HepG2 (cell line): ENCODE measurements around the gene PNMA8C. TPM values are rescaled to one million over a fixed set of nuclear protein-coding genes. Genes with fewer than 3 reads are reported as not detected.

Experiments
- ATAC-seq: fragments of 200-7000 bp; cut with Tn5 transposase; 3 replicates; pipeline ENCODE4 v1.9.1; 2020; ENCODE audit warnings: mild to moderate bottlenecking, moderate library complexity
- BruUV-seq: library from RNA; stranded (reverse); fragments of 400-500 nt; replicated peaks from 2 replicates; lab custom pipeline; 2021; lab: Mats Ljungman, UMichigan
- CTCF ChIA-PET: fragments of 300-600 bp; formaldehyde crosslinking; extraction: SDS; loops from one replicate; lab custom pipeline; 2021; ENCODE audit warnings: low total read pairs, inconsistent platforms, low intra/inter-chr PET ratio; lab: Yijun Ruan, JAX
- POLR2A ChIA-PET: fragments of 350-600 bp; sonication (Branson Sonifier 250); formaldehyde crosslinking; loops from one replicate; lab custom pipeline; 2020; ENCODE audit warnings: antibody characterized with exemption, inconsistent platforms; lab: Yijun Ruan, JAX
- DNase-seq: peaks from one replicate; pipeline ENCODE4 v3.0.0-alpha.2; 2015; ENCODE audit warnings: low spot score
- FAIRE-seq: peaks from 3 replicates; lab custom pipeline; 2011; peaks lifted over from hg19 to GRCh38; lab: Jason Lieb, UNC
- H2AFZ ChIP-seq: one replicate; pipeline ENCODE4 v1.6.1; 2011; ENCODE audit warnings: low read length, inconsistent platforms
- H3K27ac ChIP-seq: fragments of 300-600 bp; 3 replicates; pipeline ENCODE4 v1.8.0; 2011; ENCODE audit warnings: mixed run types, mild to moderate bottlenecking, mixed read lengths, low read length, inconsistent platforms; ENCODE audit not compliant: insufficient read depth; ENCODE audit errors: extremely low read length
- H3K27me3 ChIP-seq, 2 experiments: fragments of 200-600 bp in 1 of 2; 2 replicates in 1 of 2; 3 replicates in 1 of 2; pipeline versions ENCODE4 v1.6.0 to v1.8.0; 2011; ENCODE audit warnings: low read length in 2 of 2, mild to moderate bottlenecking in 2 of 2, moderate library complexity in 2 of 2, inconsistent platforms in 1 of 2; ENCODE audit not compliant: insufficient read depth in 2 of 2, control insufficient read depth in 1 of 2
- H3K36me3 ChIP-seq, 2 experiments: fragments of 200-600 bp in 1 of 2; replicated peaks in 1 of 2; 2 replicates in 1 of 2; 3 replicates in 1 of 2; pipeline versions ENCODE4 v1.5.1 to v1.8.0; 2011; ENCODE audit warnings: low read length in 2 of 2, inconsistent platforms in 1 of 2; ENCODE audit not compliant: insufficient read depth in 2 of 2, control insufficient read depth in 1 of 2
- H3K4me1 ChIP-seq: 2 replicates; pipeline ENCODE4 v1.5.1; 2012; ENCODE audit warnings: low read length, inconsistent platforms; ENCODE audit not compliant: insufficient read depth
- H3K4me2 ChIP-seq: 2 replicates; pipeline ENCODE4 v1.6.0; 2011; ENCODE audit warnings: low read depth, low read length, inconsistent platforms
- H3K4me3 ChIP-seq, 3 experiments: fragments of 200-600 bp in 1 of 3; sonication (generic), shearing (Covaris generic) in 1 of 3; replicated peaks in 1 of 3; 2 replicates each; pipeline ENCODE4 v1.5.1; 2011 to 2016; ENCODE audit warnings: low read length in 3 of 3, inconsistent platforms in 2 of 3, low read depth in 2 of 3, mild to moderate bottlenecking in 2 of 3, control low read depth in 1 of 3, mixed read lengths in 1 of 3; ENCODE audit not compliant: insufficient read depth in 1 of 3
- H3K79me2 ChIP-seq: one replicate; pipeline ENCODE4 v1.6.1; 2011; ENCODE audit warnings: low read length, inconsistent platforms; ENCODE audit not compliant: insufficient read depth
- H3K9ac ChIP-seq: 2 replicates; pipeline ENCODE4 v1.6.0; 2011; ENCODE audit warnings: mild to moderate bottlenecking, low read depth, low read length, inconsistent platforms; ENCODE audit not compliant: insufficient read depth
- H3K9me3 ChIP-seq: 2 replicates; pipeline ENCODE4 v1.5.1; 2012; ENCODE audit warnings: mild to moderate bottlenecking, low read length
- H4K20me1 ChIP-seq: 2 replicates; pipeline ENCODE4 v1.6.0; 2011; ENCODE audit warnings: inconsistent platforms, mild to moderate bottlenecking, low read length, moderate library complexity; ENCODE audit not compliant: insufficient read depth
- HIVEP1 ChIP-seq: sonication (generic); formaldehyde crosslinking; IDR thresholded peaks from 2 replicates; pipeline ENCODE4 v1.4.0; 2020; ENCODE audit warnings: mild to moderate bottlenecking, missing genetic modification reagents
- HMG20B ChIP-seq: conservative IDR thresholded peaks from 2 replicates; pipeline ENCODE4 v1.6.1; 2016; ENCODE audit warnings: missing genetic modification reagents, missing compliant biosample characterization
- MXD4 ChIP-seq: IDR thresholded peaks from 2 replicates; pipeline ENCODE4 v1.6.1; 2016; ENCODE audit warnings: mild to moderate bottlenecking, missing biosample characterization, missing genetic modification reagents
- NFE2L2 ChIP-seq: fragments of 150-350 bp; IDR thresholded peaks from 2 replicates; pipeline ENCODE4 v1.6.1; 2014; ENCODE audit warnings: low read length
- U2AF2 ChIP-seq: fragments of 200-400 bp; formaldehyde crosslinking; IDR thresholded peaks from 2 replicates; pipeline ENCODE4 v1.6.1; 2017; ENCODE audit warnings: low read depth, mild to moderate bottlenecking, low read length
- ZFP1 ChIP-seq: IDR thresholded peaks from 2 replicates; pipeline ENCODE4 v1.6.1; 2016
- ZIK1 ChIP-seq: sonication (generic); formaldehyde crosslinking; IDR thresholded peaks from 2 replicates; pipeline ENCODE4 v1.5.0; 2020; ENCODE audit warnings: mild to moderate bottlenecking, low read depth, missing genetic modification reagents, borderline replicate concordance
- ZNF101 ChIP-seq: sonication (generic); formaldehyde crosslinking; IDR thresholded peaks from 2 replicates; pipeline ENCODE4 v1.4.0; 2020; ENCODE audit warnings: mild to moderate bottlenecking, low read depth, missing genetic modification reagents, borderline replicate concordance
- ZNF180 ChIP-seq: sonication (generic); formaldehyde crosslinking; IDR thresholded peaks from 2 replicates; pipeline ENCODE4 v1.4.0; 2020; ENCODE audit warnings: low read depth, missing genetic modification reagents, borderline replicate concordance
- ZNF547 ChIP-seq: sonication (generic); formaldehyde crosslinking; IDR thresholded peaks from 2 replicates; pipeline ENCODE4 v1.5.1; 2020; ENCODE audit warnings: mild to moderate bottlenecking, missing genetic modification reagents
- ZNF598 ChIP-seq: sonication (generic); formaldehyde crosslinking; IDR thresholded peaks from 2 replicates; pipeline ENCODE4 v1.5.1; 2020; ENCODE audit warnings: mild to moderate bottlenecking, missing genetic modification reagents, borderline replicate concordance
- ZNF678 ChIP-seq: sonication (generic); formaldehyde crosslinking; IDR thresholded peaks from 2 replicates; pipeline ENCODE4 v1.4.0; 2020; ENCODE audit warnings: mild to moderate bottlenecking, missing genetic modification reagents
- ZNF761 ChIP-seq: sonication (generic); formaldehyde crosslinking; conservative IDR thresholded peaks from 2 replicates; pipeline ENCODE4 v1.4.0; 2020; ENCODE audit warnings: mild to moderate bottlenecking, missing genetic modification reagents
- ZNF790 ChIP-seq: sonication (generic); formaldehyde crosslinking; IDR thresholded peaks from 2 replicates; pipeline ENCODE4 v1.8.0; 2022; ENCODE audit warnings: missing genetic modification reagents, mild to moderate bottlenecking, borderline replicate concordance
- ZNF816 ChIP-seq: sonication (generic); formaldehyde crosslinking; IDR thresholded peaks from 2 replicates; pipeline ENCODE4 v1.8.0; 2022; ENCODE audit warnings: missing genetic modification reagents, mild to moderate bottlenecking, borderline replicate concordance
- ZNF841 ChIP-seq: sonication (generic); formaldehyde crosslinking; IDR thresholded peaks from 2 replicates; pipeline ENCODE4 v1.8.1; 2023; ENCODE audit warnings: missing genetic modification reagents, borderline replicate concordance
- ZNF879 ChIP-seq: sonication (generic); formaldehyde crosslinking; IDR thresholded peaks from 2 replicates; pipeline ENCODE4 v1.8.1; 2023; ENCODE audit warnings: missing genetic modification reagents
- WGBS: methylation state at CpG from one replicate; pipeline ENCODE4 v1.1.6; 2017; ENCODE audit warnings: low lambda C conversion rate; 5-methylcytosine and 5-hydroxymethylcytosine counted together
- in situ Hi-C: cut with HindIII; loops from 2 replicates; pipeline ENCODE4 v1.10.0; 2017; ENCODE audit warnings: low pct_unique_long_range_greater_than_20kb; ENCODE audit not compliant: extremely low pct_ligation_motif_present
- intact Hi-C: fragments of 100-400 bp; cut with micrococcal nuclease; formaldehyde crosslinking; loops from one replicate; pipeline ENCODE4 v1.10.0; 2022; ENCODE audit not compliant: unreplicated experiment
- polyA plus RNA-seq, 8 experiments: library from polyadenylated mRNA; depleted of rRNA in 3 of 8; stranded (reverse) in 7 of 8; unstranded in 1 of 8; fragments of >200 nt; fragmentation: Illumina TruSeq in 4 of 8; extraction: Trizol in 4 of 8; gene quantifications; 2 replicates each; pipeline versions ENCODE4 v1.2.1 to v1.2.3, GENCODE V29; 2011 to 2016; ENCODE audit warnings: low read depth in 4 of 8, missing spikeins in 1 of 8, mixed read lengths in 1 of 8; ENCODE audit not compliant: insufficient read depth in 1 of 8
- total RNA-seq, 5 experiments: library from RNA; depleted of rRNA; stranded (reverse); fragments of >200 nt; fragmentation: Illumina TruSeq; extraction: Trizol; gene quantifications; 2 replicates each; pipeline ENCODE4 v1.2.3, GENCODE V29; 2016; ENCODE audit warnings: low read depth in 1 of 5
- TF ChIP-seq, protein P1 (sequence below): sonication (generic); formaldehyde crosslinking; IDR thresholded peaks from 2 replicates; pipeline ENCODE4 v1.4.0; 2020; ENCODE audit warnings: mild to moderate bottlenecking, missing genetic modification reagents
- TF ChIP-seq, protein P2 (sequence below): sonication (generic); formaldehyde crosslinking; IDR thresholded peaks from 2 replicates; pipeline ENCODE4 v1.8.0; 2022; ENCODE audit warnings: mild to moderate bottlenecking, missing genetic modification reagents, moderate library complexity

Gene PNMA8C
- total and polyA plus RNA-seq, 2 of the 13 experiments (the other 11 are each of a cell fraction or from before 2014, with no cell fraction given) = not detected

DNA sequence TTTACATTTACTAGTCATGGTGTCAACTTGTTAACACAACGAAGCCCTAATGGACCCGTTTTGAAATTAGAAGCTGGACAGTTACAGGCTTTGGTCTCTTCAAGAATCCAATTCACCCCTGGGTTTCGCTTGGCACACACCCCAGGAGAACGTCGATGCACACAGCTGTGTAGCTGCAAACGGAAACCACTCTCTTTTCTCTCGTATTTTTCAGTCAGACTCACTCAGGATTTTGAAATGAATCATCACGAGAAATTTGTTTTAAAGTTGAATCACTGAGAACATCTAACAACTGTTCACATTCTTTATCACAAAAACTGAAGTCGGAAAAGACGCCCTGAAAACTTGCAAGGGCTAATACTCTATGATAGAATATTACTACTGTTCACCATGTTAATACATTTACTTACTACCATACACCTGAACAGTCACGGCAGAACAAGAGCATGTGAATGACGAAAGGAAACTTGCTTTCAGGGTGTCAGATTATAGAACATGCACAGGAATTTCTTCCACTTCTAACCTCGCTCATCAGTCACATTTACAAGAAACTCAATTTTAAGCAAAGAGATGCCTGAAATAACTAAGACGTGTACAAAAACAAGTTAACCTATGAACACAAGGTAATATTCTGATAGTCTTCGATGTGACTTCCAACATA, 37.9 kb upstream of the PNMA8C start:
- Histone ChIP-seq H4K20me1 (no peaks in the 10 kb centered on the region), H3K4me3 (no peak overlapping the region), H3K4me1 (0 out of 2 replicates have a peak, but pooled peaks cover 9% of the 10 kb centered on the region), H3K79me2 (no peaks in the 10 kb centered on the region), H3K9me3 (no peaks in the 10 kb centered on the region), H3K36me3 (no peaks in the 10 kb centered on the region), H3K9ac (no peak overlapping the region), H3K4me2 (no peak overlapping the region), H2AFZ (no peak overlapping the region), H3K27ac (no peak overlapping the region), H3K27me3 (peaks cover 0 to 13% of the 10 kb centered on the region in 2 experiments; a peak in 3 of 5 replicates)
- DNase-seq = no peak
- TF ChIP-seq MXD4 = no peak
- in situ Hi-C loops (no loop called here), intact Hi-C loops (no loop called here)
- no TSS peak for BruUV-seq
- ATAC-seq = no peak
- FAIRE-seq = no peak
- CTCF ChIA-PET = no interaction called here
- POLR2A ChIA-PET = no interaction called here
- WGBS = 27% methylated on average over 15 of the region's 15 CpGs

DNA sequence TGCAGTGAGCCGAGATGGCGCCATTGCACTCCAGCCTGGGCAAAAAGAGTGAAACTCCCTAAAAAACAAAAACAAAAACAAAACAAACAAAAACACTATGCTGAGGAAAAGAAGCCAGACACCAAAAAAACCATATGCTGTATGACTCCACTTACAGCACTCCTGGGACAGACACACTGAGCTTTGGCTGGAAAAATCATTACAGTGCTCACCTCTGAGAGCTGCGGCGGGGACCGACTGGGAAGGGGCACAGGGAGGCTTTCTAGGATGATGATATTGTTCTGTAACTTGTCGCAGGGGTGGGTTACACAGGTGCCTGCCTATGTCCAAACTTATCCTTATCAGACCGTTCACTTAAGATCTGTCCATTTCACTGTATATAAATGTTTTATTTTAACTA, 34.8 kb upstream of the PNMA8C start:
- ChIA-PET POLR2A (no interaction called here), CTCF (no interaction called here)
- Histone ChIP-seq H3K4me2 (no peak overlapping the region), H3K79me2 (no peaks in the 10 kb centered on the region), H3K9me3 (no peaks in the 10 kb centered on the region), H2AFZ (no peak overlapping the region), H3K9ac (no peak overlapping the region), H4K20me1 (no peaks in the 10 kb centered on the region), H3K4me3 (no peak overlapping the region), H3K4me1 (no peaks in the 10 kb centered on the region), H3K27me3 (no peaks in the 10 kb centered on the region; a peak in 1 of 5 replicates), H3K36me3 (no peaks in the 10 kb centered on the region), H3K27ac (no peak overlapping the region)
- DNase-seq (no peak), ATAC-seq (no peak), FAIRE-seq (no peak)
- WGBS = 79% methylated on average over 7 of the region's 7 CpGs
- TF ChIP-seq NFE2L2 = no peak
- TF ChIP-seq ZNF547 (CRISPR knock-in tag) = no peak
- no peak for TF ChIP-seq ZNF678 (CRISPR knock-in tag)
- TF ChIP-seq, protein P1, sequence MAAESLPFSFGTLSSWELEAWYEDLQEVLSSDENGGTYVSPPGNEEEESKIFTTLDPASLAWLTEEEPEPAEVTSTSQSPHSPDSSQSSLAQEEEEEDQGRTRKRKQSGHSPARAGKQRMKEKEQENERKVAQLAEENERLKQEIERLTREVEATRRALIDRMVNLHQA (CRISPR knock-in tag) = no peak
- TF ChIP-seq U2AF2 = no peak
- no peak for TF ChIP-seq ZNF598 (CRISPR knock-in tag)
- no peak for TF ChIP-seq ZNF879
- no peak for TF ChIP-seq HIVEP1 (CRISPR knock-in tag)
- TF ChIP-seq, protein P2, sequence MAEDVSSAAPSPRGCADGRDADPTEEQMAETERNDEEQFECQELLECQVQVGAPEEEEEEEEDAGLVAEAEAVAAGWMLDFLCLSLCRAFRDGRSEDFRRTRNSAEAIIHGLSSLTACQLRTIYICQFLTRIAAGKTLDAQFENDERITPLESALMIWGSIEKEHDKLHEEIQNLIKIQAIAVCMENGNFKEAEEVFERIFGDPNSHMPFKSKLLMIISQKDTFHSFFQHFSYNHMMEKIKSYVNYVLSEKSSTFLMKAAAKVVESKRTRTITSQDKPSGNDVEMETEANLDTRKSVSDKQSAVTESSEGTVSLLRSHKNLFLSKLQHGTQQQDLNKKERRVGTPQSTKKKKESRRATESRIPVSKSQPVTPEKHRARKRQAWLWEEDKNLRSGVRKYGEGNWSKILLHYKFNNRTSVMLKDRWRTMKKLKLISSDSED (CRISPR knock-in tag) = no peak
- no peak for TF ChIP-seq ZNF761 (CRISPR knock-in tag)
- no peak for TF ChIP-seq ZNF816
- no peak for TF ChIP-seq ZNF101 (CRISPR knock-in tag)
- no peak for TF ChIP-seq ZNF790 (CRISPR knock-in tag)
- no peak for TF ChIP-seq HMG20B
- TF ChIP-seq ZNF180 = no peak
- TF ChIP-seq ZIK1 (CRISPR knock-in tag) = no peak
- TF ChIP-seq ZFP1 = no peak
- no peak for TF ChIP-seq ZNF841 (CRISPR knock-in tag)
- intact Hi-C loops (no loop called here), in situ Hi-C loops (no loop called here)
- no TSS peak for BruUV-seq
